GM18870 (cell line): ENCODE results near the gene FBXW7.

Experiments
- ATAC-seq: cut with Tn5 transposase; IDR thresholded peaks from one replicate; pipeline ENCODE4 v1.9.1; 2021; ENCODE audit warnings: moderate library complexity; ENCODE audit not compliant: unreplicated experiment

Gene FBXW7

DNA sequence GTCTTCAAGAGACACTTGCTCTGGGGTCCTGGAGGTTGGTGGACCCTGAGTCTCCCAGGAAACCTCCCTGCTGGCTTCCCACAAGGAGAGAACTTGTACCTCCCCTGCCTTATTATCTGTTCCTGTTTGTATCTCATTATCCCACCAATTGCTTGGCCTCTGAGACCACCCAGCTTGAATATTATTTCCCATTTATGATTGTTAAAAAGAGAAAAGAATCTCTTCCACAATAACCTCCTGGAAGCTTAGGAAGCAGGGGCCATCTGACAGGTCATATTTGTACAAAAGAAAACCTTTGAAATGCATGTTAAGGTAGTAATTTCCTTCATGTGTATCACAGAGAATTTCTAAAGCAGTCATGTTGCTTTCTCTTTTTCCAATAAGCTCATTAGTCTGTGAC is 239.5 kb downstream of the FBXW7 start:
- no peak for ATAC-seq

GRCh38 chr4:152294765-152295164 is 241.1 kb downstream of the FBXW7 start:
- no peak for ATAC-seq

GRCh38 chr4:152294331-152294730 is 241.6 kb downstream of the FBXW7 start:
- no peak for ATAC-seq

DNA sequence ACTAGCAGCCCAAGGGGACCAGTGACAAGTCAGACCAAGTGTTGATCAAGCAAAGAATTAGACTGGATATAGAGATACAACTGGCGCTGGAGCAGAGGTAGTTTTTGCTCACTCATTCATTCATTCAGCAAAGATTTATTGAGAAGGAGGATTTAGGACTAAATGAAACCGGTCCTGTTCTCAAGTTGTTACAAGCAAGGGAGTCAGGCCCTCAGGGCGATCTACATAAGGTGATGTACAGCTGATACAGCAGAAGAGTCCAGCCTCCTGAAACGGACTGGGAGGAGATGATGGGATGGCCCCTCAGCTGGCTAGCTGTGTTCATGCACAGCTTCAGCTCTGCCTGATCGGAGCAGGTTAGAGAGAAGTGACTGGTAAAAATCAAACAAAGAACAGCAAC is 242.4 kb downstream of the FBXW7 start:
- no peak for ATAC-seq

GRCh38 chr4:152290366-152290921 is 245.4 kb downstream of the FBXW7 start:
- ATAC-seq = no peak

DNA sequence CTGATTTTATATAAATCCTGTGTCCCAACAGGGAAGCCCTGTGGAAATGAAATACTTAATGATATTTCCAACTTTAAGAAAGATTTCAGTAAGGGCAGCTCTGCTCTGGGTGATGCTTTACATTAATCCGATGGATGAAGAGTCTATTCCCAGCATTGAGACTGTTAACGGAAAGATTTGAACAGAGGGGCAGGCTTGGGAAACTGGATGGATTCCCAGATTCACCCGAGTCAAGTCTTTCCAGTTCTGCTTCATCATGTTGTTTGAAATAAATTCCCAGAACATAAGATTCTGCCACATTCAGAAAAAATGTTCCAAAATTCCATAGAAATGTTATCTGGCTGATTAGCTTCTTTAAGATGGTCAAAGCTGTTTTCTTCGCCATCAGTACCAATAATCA is 246.0 kb downstream of the FBXW7 start:
- ATAC-seq = no peak

- ATAC-seq = no peak
These were observed 246.4 kb downstream of the FBXW7 start for GRCh38 chr4:152289541-152289940.

GRCh38 chr4:152283801-152284470 is 252.0 kb downstream of the FBXW7 start:
- ATAC-seq = no peak

DNA sequence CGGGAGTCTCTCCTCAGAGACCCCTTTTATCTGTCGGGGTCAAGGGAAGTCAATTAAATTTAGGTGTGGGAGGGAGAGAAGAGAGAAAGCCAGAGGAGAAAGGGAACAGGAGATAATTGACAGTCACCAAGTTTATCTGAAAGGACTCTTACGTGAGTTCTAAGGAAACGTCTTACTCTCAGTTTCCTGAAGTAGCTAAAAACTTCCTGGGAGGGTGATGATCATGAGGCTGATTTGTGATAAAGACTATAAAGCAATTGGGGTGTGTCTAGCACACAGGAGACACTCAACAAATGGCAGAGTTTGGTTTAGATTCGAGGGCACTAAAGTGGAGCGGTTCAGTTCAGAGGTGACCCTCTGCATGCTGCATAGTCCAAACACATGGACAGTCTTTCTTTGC is 254.1 kb downstream of the FBXW7 start:
- ATAC-seq = no peak

- ATAC-seq = no peak
These were observed 254.7 kb downstream of the FBXW7 start for GRCh38 chr4:152281211-152281610.

DNA sequence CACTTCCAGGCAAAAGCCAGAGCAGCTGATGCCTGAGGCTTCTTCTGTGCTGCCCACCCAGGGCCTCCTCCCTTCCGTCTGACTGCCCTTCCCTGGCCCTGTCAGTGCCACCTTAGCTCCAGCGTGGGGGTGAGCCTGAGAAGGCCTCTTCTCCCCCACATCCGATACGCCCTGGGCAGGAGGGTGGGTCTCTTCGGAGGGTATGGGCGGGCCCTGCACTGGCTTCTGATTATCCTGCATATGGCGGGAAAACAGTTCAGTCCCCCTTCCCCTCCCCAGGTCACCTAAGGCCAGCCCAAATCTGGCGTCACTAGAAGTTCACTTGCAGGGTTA is 256.7 kb downstream of the FBXW7 start:
- ATAC-seq = no peak

- peak; percentile 77 for ATAC-seq
These were observed 257.2 kb downstream of the FBXW7 start for GRCh38 chr4:152278505-152279233.

GRCh38 chr4:152278172-152278504 is 257.8 kb downstream of the FBXW7 start:
- no peak for ATAC-seq

- no peak for ATAC-seq
These were observed 258.6 kb downstream of the FBXW7 start for GRCh38 chr4:152277333-152277732.

DNA sequence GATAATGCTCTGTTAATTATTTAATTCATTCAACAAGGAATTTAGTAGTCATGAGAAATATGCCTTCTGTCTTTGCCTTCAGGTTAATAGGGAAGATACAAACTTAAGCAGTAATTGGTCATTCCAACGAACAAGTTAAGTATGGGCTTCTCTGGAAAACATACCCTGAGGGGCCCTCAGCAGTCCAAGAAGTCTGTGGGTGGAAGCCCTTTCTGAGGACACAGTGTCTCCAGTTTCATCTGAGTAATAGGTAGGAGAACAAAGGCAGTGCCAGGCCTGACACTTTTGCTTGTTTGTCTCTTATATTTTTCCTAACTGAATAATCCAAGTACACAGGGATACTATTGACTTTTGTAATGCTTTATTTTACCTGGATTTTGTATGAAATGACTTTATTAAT is 262.5 kb downstream of the FBXW7 start:
- no peak for ATAC-seq
